ENCODE data around the gene TMEM52B.

The TMEM52B gene

DNA sequence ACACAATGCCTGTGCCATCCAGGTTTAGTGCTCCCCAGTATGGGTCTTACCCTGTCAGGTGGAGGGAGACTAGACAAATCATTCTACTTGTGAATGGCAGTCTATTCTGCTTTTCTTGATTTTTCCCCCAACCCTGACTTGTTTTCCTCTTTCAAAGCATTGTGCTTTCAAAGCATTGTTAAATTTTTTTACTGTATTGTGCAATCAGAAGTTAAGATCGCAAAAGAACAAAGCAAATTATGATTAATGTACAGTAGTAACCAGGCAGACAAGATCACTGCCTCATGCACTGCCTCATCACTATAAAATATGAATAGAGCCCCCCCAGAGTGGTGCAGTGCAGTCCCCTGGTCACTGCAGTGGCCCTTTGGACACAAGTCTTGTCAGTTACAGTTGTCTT lies 47.9 kb downstream of the TMEM52B start:
- DNase-seq (ENCODE audit: extremely low spot score) = no peak
- POLR2A ChIA-PET = no interaction called here
- CTCF ChIA-PET = no interaction called here
- no peak for TF ChIP-seq FOXK2 (IDR thresholded peaks at IDR 0.05)

DNA sequence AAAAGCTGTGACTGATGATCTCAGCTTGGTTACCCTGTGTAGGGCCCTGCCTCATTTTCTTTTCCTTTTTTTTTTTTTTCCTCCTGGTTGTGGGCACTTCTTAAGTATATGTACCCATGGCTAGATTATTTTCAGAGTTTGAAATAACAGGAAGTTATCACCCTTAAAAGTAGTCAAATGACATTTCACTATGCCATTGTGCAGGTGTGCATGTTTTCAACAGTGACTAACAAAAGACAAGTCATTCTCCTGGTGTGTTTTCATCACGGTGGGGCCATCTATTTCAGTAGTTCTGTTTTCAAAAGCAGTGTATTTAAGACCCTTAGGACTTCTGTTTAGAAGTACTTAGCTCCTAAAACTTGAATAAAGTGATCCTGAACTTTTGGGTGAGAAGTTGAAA lies 48.8 kb downstream of the TMEM52B start:
- POLR2A ChIA-PET = interaction anchor here (1.6 kb wide), 1 partner anchor 14 kb away, joined by 4 read pairs; no protein-coding TSS in a partner anchor
- TF ChIP-seq TARDBP (IDR thresholded peaks at IDR 0.05) = no peak
- TF ChIP-seq LEF1 (IDR thresholded peaks at IDR 0.05; ENCODE audit: borderline replicate concordance) = no peak
- TF ChIP-seq FOXM1 (IDR thresholded peaks at IDR 0.05; ENCODE audit: borderline replicate concordance) = no peak
- no peak for TF ChIP-seq FOXA1 (IDR thresholded peaks at IDR 0.05)
- TF ChIP-seq, protein P1, sequence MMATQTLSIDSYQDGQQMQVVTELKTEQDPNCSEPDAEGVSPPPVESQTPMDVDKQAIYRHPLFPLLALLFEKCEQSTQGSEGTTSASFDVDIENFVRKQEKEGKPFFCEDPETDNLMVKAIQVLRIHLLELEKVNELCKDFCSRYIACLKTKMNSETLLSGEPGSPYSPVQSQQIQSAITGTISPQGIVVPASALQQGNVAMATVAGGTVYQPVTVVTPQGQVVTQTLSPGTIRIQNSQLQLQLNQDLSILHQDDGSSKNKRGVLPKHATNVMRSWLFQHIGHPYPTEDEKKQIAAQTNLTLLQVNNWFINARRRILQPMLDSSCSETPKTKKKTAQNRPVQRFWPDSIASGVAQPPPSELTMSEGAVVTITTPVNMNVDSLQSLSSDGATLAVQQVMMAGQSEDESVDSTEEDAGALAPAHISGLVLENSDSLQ (IDR thresholded peaks at IDR 0.05) = no peak
- TF ChIP-seq BHLHE40 (IDR thresholded peaks at IDR 0.05; ENCODE audit: borderline replicate concordance) = no peak
- TF ChIP-seq NFRKB (IDR thresholded peaks at IDR 0.05) = no peak
- no peak for TF ChIP-seq CTBP1 (IDR thresholded peaks at IDR 0.05; ENCODE audit: borderline replicate concordance)
- no peak for TF ChIP-seq SP1 (IDR thresholded peaks at IDR 0.05)
- no peak for TF ChIP-seq ARNT (IDR thresholded peaks at IDR 0.05)
- no peak for TF ChIP-seq ZNF384 (IDR thresholded peaks at IDR 0.05)
- TF ChIP-seq ELF4 (IDR thresholded peaks at IDR 0.05) = no peak
- no peak for TF ChIP-seq SUZ12 (IDR thresholded peaks at IDR 0.05)
- TF ChIP-seq FOXK2 (IDR thresholded peaks at IDR 0.05) = no peak
- TF ChIP-seq L3MBTL2 (conservative IDR thresholded peaks at IDR 0.05) = no peak
- no peak for TF ChIP-seq HDGF (IDR thresholded peaks at IDR 0.05; ENCODE audit: borderline replicate concordance)
- DNase-seq (ENCODE audit: extremely low spot score) = no peak
- CTCF ChIA-PET = no interaction called here

DNA sequence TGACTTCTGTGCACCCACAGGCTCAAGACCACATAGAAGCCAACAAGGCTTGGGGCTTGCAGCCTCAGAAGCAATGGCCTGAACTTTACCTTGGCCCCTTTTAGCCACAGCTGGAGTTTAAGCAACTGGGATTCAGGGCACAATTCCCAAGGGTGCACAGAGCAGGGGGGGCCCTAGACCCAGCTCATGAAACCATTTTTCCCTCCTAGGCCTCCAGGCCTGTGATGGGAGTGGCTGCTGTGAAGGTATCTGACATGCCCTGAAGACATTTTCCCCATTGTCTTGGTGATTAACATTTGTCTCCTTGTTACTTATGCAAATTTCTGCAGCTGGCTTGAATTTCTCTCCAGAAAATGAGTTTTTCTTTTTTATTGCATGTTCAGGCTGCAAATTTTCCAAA lies 55.7 kb downstream of the TMEM52B start:
- CTCF ChIA-PET = interaction anchor here (0.7 kb wide), 1 partner anchor 178 kb away, joined by 3 read pairs; no protein-coding TSS in a partner anchor
- no peak for DNase-seq (ENCODE audit: extremely low spot score)
- no peak for TF ChIP-seq FOXK2 (IDR thresholded peaks at IDR 0.05)
- no peak for TF ChIP-seq LEF1 (IDR thresholded peaks at IDR 0.05; ENCODE audit: borderline replicate concordance)
- no peak for TF ChIP-seq ZNF384 (IDR thresholded peaks at IDR 0.05)
- POLR2A ChIA-PET = no interaction called here

DNA sequence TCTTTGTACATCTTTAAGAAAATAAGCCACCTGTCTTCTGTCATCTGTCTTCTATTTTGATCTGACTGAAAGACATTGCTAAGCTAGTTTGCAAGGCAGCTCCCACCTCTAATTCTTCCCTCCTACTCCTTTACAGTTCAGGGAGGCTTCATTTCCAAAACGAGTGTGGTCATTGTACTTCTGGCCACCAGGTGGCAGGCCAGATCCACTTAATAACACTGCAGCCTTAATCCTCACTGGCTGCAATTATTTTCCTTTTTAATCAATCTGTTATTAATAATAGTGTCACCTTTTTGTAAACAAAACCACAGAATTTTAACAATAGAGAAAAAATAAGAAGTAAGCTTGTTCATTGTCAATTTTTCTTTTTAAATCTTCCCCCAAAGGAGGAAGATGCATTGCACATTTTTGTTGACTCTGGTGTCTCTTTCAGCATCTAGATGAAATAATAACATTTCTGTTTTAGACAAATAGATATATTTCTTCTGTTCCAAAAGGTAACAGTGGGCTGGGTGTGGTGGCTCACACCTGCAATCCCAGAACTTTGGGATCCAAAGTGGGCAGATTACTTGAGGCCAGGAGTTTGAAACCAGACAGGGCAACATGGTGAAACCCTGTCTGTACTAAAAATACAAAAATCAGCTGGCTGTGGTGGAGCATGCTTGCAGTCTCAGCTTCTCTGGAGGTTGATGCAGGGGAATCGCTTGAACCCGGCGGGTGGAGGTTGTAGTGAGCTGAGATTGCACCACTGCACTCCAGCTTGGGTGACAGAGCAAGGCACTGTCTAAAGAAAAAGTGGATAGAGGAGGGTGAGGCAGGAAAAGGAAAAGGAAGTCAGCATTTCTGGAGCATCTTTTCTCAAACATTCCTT lies 57.2 kb downstream of the TMEM52B start:
- TF ChIP-seq BHLHE40 (IDR thresholded peaks at IDR 0.05; ENCODE audit: borderline replicate concordance) = no peak
- no peak for TF ChIP-seq CTBP1 (IDR thresholded peaks at IDR 0.05; ENCODE audit: borderline replicate concordance)
- TF ChIP-seq FOXM1 (IDR thresholded peaks at IDR 0.05; ENCODE audit: borderline replicate concordance) = no peak
- no peak for TF ChIP-seq SP1 (IDR thresholded peaks at IDR 0.05)
- peak; percentile 54 for DNase-seq (ENCODE audit: extremely low spot score)
- ChIA-PET CTCF (interaction anchor here (0.6 to 1.3 kb wide), 3 partner anchors 9 to 207 kb away, joined by 3 read pairs; no protein-coding TSS in a partner anchor), POLR2A (interaction anchor here (0.9 kb wide), 1 partner anchor 330 kb away, joined by 3 read pairs; no protein-coding TSS in a partner anchor)

DNA sequence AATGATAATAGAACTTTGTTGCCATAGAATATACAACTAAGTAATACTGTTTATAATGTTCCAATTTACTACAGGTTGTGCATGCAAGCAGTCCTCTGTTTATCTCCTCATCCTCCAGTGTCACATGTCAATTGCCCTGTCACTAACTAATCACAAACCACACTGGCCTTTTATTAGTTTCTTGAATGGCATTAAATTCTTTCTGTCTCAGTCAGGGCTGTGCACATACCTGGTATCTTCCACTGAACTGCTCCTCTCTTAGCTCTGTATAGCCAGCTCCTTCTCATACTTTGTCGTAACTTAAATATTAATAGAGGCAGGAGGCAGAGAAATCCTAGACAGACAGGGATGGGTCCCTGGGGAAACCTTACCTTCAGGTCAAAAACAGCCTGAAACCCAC lies 57.9 kb downstream of the TMEM52B start:
- no peak for TF ChIP-seq HDGF (IDR thresholded peaks at IDR 0.05; ENCODE audit: borderline replicate concordance)
- TF ChIP-seq CTBP1 (IDR thresholded peaks at IDR 0.05; ENCODE audit: borderline replicate concordance) = no peak
- no peak for TF ChIP-seq ELF4 (IDR thresholded peaks at IDR 0.05)
- TF ChIP-seq FOXK2 (IDR thresholded peaks at IDR 0.05) = no peak
- no peak for TF ChIP-seq SP1 (IDR thresholded peaks at IDR 0.05)
- TF ChIP-seq, protein P1 (IDR thresholded peaks at IDR 0.05) = no peak
- TF ChIP-seq ZNF384 (IDR thresholded peaks at IDR 0.05) = no peak
- no peak for TF ChIP-seq NFRKB (IDR thresholded peaks at IDR 0.05)
- ChIA-PET CTCF (interaction anchor here (1.3 kb wide), 1 partner anchor 129 kb away, joined by 3 read pairs; no protein-coding TSS in a partner anchor), POLR2A (no interaction called here)
- no peak for DNase-seq (ENCODE audit: extremely low spot score)

DNA sequence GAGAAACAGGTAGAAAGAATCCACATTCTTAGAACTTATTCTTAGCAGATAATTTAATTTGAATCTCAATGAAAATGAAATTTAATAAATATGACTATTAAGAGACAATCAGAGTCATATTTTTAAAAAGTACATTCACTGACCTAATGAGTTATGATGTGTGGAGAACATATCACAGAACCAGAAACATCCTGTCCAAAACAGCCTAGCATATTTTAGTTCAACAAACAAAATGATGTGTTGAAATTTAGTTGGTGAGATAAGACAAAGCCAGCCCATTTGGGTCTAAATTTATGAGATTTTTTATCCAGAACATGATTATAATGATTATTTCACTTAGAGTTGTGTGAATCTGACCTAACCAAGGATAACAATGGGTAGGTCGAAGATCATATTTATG lies 59.7 kb downstream of the TMEM52B start:
- TF ChIP-seq HDGF (IDR thresholded peaks at IDR 0.05; ENCODE audit: borderline replicate concordance) (no peak), ARNT (IDR thresholded peaks at IDR 0.05) (no peak), CTBP1 (IDR thresholded peaks at IDR 0.05; ENCODE audit: borderline replicate concordance) (no peak), BHLHE40 (IDR thresholded peaks at IDR 0.05; ENCODE audit: borderline replicate concordance) (no peak), TARDBP (IDR thresholded peaks at IDR 0.05) (no peak), NFRKB (IDR thresholded peaks at IDR 0.05) (no peak), FOXK2 (IDR thresholded peaks at IDR 0.05) (no peak), L3MBTL2 (conservative IDR thresholded peaks at IDR 0.05) (no peak), ELF4 (IDR thresholded peaks at IDR 0.05) (no peak), SP1 (IDR thresholded peaks at IDR 0.05) (no peak), FOXM1 (IDR thresholded peaks at IDR 0.05; ENCODE audit: borderline replicate concordance) (no peak), LEF1 (IDR thresholded peaks at IDR 0.05; ENCODE audit: borderline replicate concordance) (no peak), ZNF384 (IDR thresholded peaks at IDR 0.05) (no peak), SUZ12 (IDR thresholded peaks at IDR 0.05) (no peak), FOXA1 (IDR thresholded peaks at IDR 0.05) (no peak)
- TF ChIP-seq, protein P1 (IDR thresholded peaks at IDR 0.05) = no peak
- no peak for DNase-seq (ENCODE audit: extremely low spot score)
- CTCF ChIA-PET = no interaction called here
- POLR2A ChIA-PET = no interaction called here

All from HEK293T (cell line).